HG02973 (cell line): ENCODE data around the gene PILRA.
"Not testable (repeated sequence)": the region's sequence is repeated elsewhere in the genome, so short reads cannot be mapped to it uniquely, and the experiment has no call there.

Source experiments
- ATAC-seq: cut with Tn5 transposase; IDR thresholded peaks from one replicate; pipeline ENCODE4 v1.9.1; 2021; ENCODE audit warnings: moderate library complexity; ENCODE audit not compliant: unreplicated experiment

The PILRA gene

DNA sequence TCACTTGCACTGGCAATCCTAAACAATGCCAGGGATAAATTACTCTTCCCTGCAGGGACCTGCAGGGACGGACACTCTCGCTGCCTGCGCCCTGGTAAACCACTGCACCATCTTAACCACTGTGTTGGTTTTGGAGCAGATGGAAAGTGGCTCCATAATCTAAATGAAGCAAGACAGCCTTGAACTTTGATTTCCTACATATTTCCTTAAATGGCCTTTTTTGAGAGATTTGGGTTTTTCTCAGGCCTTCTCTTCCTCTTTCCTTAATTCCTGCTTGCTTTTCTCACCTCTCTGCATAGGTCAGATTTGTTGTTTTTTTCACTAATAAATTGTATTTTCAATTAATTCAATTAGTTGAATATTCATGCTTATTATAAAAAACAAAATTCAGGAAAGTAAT is 2.8 kb downstream of the PILRA start:
- ATAC-seq = no peak

DNA sequence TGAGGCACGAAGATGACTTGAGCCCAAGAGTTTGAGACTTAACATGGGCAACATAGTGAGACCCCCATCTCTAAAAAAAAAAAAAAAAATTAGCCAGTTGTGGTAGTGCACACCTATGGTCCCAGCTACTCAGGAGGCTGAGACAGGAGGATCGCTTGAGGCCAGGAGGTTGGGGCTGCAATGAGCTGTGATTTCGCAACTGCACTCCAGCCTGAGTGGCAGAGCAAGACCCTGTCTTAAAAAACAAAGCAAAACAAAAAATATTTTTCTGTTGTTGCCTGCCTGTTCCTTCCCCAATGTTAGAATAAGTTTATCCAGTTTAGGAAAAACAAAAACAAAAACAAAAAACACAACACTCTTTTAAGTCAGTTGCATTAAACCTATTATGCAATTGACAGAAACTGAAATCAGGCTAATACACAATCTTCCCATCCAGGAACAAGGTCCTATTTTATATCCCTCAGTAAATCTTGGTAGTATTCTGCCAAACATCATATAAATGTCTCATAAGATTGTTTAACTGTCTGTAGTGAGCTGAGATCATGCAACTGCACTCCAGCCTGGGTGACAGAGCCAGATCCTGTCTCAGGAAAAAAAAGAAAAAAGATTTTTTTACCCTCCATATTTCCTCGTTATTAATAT is 4.9 kb downstream of the PILRA start:
- ATAC-seq = no peak

DNA sequence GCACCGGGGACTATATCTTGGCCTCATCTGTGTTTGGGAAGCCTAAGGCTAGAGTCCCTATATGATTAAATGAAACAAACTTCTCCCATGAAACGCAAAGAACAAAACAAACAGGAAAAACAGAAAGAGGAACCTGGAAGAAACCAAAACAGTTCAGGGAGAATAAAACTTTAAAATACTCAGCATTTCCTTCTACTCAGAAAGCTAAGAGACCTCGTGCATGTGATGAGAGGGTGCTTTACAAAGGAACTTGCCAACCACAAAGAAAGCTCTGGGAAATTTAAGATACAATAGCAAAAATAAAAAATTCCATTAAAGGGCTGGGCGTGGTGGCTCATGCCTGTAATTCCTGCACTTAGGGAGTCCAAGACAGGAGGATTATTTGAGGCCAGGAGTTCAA is 6.9 kb downstream of the PILRA start:
- ATAC-seq = no peak

DNA sequence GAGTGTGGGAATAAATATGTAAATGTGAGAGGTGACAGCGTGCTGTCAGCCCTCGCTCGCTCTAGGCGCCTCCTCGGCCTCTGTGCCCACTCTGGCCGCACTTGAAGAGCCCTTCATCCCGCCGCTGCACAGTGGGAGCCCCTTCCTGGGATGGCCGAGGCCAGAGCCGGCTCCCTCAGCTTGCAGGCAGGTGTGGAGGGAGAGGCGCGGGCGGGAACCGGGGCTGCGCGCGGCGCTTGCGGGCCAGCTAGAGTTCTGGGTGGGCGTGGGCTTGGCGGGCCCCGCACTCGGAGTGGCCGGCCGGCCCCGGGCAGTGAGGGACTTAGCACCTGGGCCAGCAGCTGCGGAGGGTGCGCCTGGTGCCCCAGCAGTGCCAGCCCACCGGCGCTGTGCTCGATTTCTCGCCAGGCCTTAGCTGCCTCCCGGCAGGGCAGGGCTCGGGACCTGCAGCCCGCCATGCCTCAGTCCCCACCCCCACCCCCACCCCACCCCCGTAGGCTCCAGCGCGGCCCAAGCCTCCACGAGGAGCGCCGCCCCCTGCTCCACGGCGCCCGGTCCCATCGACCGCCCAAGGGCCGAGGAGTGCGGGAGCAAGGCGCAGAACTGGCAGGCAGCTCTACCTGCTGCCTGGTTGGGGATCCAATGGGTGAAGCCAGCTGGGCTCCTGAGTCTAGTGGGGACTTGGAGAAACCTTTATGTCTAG is 8.4 kb downstream of the PILRA start:
- not testable (repeated sequence) for ATAC-seq

DNA sequence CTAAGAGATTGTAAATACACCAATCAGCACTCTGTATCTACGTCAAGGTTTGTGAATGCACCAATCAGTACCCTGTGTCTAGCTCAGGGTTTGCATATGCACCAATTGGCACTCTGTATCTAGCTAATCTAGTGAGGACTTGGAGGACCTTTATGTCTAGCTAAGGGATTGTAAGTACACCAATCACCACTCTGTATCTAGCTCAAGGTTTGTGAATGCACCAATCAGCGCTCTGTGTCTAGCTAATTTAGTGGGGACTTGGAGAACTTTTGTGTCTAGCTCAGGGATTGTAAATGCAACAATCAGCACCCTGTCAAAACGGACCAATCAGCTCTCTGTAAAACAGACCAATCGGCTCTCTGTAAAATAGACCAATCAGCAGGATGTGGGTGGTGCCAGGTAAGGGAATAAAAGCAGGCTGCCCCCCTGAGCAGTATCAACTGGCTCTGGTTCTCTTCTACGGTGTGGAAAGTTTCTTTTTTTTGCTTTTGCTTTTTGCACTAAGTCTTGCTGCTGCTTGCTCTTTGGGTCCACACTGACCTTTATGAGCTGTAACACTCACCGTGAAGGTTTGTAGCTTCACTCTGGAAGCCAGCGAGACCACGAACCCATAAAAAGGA is 9.1 kb downstream of the PILRA start:
- ATAC-seq = not testable (repeated sequence)

DNA sequence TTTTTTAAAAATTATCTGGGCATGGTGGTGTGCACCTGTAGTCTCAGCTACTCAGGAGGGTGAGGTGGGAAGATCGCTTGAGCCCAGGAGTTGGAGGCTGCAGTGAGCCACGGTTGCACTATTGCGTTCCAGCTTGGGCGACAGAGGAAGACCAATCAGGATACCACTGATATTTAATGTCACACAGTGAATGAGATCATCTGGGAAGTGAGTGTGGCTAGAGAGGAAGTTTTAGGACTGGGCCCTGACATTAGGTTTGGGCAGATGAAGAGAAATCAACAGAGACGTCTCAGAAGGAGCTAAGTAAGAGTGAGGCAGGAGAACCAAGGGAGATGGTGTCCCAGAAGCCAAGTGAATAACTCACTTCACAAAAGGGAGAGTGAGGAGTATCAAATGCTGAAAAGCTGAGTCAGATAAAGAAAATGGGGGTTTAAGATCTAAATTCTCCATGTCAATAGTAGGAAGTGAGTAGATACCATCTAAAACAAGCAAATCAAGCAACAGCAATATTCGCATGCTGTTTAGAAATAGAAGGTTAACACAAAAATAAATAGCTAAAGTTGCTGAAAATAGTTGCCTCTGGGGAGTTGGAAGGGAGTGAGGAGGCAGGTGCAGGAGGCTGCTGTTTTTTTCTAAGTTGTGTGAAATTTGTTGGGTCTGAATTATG is 11.5 kb downstream of the PILRA start:
- no peak for ATAC-seq

DNA sequence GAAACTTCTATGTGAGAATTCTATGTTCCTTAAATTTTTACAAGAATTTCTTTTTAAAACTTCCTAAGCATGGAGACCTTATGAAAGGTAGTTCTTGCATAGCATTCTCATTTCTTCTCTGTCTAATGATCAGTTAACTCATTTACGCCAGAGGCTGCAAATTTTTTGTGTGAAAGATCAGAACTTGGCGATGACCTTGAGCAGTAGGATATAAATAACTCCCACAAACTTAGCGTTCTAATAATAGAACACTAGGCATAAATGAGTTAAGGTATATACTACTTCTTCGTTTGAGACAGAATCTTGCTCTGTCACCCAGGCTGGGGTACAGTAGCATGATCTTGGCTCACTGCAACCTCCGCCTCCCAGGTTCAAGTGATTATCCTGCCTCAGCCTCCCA is 13.7 kb downstream of the PILRA start:
- no peak for ATAC-seq

DNA sequence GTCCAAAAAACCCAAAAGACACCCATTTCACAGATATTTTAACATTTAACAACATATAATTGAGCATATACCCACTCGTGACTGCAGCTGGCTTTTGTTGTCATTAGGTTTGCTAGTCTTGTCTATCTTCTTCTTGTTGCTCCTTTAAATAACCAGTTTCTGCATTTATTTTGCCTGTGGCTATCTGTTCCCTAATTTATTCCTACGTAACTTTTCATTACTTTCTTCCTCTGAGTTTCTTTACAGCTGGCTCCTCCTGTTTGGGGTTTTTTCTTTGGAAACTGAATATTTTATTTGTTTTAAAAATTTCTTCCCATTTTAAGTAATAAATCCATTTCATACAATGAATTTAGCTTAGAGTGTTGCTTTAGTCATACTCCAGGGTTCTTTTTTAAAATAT is 14.4 kb downstream of the PILRA start:
- ATAC-seq = no peak

DNA sequence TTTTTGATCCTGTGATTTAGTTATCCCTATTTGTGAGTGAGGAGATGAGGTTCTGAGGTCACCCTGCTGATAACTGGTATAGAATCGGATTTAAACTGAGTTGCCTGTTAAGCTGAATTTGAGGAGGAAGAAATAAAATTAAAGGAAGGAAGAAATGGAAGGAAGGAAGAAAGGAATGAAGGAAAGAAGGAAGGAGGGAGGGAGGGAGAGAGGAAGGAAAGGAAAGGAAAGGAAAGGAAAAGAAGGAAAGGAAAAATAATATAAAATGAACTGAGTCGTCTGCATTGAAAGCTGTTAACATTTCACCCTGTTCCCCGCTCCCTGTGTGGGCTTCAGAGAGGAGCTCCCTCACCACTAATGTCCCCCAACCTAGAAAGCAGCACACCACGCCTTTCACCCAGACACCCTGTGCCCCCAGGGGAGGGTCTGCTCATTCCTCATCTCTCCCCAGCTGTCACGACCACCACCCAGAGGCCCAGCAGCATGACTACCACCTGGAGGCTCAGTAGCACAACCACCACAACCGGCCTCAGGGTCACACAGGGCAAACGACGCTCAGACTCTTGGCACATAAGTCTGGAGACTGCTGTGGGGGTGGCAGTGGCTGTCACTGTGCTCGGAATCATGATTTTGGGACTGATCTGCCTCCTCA is 16.3 kb downstream of the PILRA start:
- ATAC-seq = no peak

DNA sequence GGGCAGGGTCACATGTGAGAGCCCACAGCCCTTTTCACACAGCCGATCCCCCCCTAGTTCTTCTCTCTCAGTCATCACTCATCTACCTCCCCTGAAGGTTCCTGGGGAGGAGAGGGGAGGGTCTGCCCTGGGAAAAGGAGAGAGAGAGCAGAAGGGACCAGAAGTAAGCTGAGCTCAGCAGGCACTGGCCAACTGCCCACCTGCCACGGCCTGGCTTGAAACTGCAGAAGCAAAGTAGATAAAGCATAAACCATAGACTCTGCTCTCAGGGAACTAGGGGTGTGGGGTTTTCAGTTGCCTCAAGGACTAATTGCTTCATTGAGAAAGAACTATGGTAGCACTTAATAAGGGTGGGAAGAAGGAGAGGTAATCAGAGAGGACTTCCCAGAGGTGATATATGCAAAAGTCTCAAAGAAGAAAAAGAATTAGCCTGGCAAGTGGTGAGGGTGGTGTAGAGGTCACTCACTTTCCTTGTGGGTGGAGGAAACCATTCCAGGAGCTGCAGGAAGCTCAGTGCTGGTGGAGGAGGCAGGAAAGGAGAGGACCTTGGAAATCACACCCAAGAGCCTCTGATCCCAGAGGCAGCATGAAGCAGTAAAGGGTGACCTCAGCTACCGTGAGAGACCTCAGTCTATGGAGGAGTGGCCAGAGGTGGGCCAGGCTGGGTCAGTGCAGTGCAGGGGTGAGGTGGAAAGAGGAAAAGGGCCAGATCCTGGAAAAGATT is 17.2 kb downstream of the PILRA start:
- ATAC-seq = no peak

DNA sequence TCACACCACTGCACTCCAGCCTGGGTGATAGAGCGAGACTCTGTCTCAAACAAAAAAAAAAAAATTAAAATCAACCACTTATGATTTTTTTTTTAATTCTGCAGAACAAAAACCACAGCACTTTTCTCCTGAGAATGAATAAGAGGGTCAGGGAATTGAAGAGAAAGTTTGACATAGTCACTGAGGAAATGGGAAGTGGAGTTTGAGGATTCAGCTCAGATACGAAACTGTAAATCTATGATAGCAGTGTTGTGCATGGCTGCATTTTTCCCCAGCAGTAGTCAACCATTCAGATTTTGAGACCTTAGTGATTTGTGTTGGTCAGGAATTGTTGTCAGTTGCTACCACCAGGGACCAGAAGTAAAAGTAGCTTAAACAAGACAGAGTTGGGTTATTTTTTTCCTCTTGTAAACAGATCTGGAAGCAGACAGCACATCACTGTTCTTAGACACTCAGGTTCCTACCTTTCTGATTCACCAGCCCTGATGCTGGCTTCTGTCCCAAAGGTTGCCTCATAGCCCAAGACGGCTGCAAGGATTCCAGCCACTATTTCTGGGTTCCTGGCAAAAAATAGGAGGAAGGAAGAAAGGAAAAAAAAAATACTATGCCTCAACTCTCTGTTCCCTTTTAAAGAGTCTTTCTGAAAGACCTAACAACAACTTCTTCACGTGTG is 20.1 kb downstream of the PILRA start:
- ATAC-seq = no peak

DNA sequence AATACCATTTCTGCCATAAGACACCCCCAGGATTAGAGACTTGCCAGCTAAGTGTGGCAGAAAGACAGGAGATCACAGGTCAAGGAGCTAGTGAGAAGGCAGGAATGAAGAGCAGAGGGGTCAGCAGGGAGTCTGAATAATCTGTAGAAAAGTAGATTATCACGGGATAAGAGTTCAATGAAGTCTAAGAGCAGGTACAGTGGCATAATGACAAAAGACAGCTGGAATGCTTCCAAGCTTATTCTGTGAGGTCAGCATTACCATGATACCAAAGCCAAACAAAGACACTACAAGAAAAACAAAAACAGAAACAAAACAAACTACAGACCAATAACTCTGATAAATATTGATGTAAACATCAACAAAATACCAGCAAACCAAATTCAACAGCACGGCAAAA is 20.8 kb downstream of the PILRA start:
- ATAC-seq = no peak

DNA sequence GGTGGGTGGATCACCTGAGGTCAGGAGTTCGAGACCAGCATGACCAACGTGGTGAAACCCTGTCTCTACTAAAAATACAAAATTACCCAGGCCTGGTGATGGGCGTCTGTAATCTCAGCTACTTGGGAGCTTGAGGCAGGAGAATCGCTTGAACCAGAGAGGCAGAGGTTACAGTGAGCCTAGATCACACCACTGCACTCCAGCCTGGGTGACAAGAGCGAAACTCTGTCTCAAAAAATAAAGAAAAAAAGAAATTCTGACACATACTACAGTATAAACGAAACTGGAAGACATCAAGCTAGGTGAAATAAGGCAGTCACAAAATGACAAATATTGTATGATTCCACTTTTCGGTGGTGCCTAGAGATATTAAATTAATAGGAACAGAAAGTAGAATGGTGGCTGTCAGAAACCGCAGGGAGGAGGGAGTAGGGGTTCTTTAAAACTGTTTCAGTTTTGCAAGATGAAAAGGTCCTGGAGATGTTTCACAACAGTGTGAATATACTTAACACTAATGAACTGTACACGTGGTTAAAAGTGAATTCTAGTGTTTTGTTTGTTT is 23.2 kb downstream of the PILRA start:
- peak; percentile 85 for ATAC-seq

DNA sequence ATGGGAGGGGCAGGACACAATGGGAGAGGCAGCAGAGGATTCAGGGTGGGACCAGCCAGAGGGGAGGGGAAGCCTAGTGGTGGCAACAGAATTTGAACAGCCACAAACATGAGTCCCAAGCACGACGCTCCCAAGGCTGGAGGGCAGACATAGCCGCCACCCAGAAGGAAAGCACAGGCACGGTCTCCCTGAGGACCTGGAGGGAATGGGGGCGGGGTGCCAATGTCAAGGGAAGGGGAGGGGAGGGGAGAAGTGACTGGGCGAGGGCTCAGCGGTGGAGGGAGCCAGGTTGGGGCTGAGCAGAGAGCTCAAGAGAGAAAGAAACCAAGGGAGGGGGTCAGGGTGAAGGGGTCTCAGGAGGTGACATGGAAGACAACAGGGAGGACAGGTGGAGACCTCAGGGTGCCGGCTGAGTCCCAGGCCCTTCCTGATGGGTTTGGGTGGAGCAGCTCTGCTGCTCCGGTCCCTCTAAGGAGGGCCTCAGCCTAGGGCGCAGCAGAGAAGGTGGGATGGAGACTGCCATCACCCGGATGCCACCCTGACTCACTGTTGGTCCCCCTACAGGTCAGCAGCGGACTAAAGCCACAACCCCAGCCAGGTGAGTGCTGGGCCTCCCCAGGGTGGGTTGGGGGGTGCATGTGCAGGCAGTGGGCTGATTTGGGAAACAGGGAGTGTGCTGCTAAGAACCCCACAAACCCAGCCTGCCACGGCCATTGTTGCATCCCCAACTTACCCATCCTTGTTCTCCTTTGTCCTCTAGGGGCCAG is 24.2 kb downstream of the PILRA start:
- ATAC-seq = no peak

DNA sequence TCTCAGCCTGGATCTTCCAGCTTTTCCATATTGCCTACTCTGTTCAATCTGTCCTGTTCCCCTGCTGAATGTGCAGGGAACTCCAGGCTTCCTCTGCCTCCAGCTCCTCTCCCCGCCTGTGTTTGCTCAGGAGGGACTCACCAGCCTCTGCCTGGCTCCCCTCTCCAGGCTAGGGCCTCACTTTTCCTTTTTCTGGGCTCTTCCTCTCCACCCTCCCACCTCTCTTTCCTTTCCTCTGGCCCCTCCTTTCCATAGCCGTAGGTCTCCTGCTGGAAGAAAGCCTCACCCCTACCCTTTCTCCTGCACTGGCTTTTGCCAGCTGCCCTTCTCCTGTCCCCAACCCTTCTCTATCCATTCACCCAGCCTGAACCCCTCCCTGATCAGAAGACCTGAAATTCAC is 25.0 kb downstream of the PILRA start:
- ATAC-seq = no peak

DNA sequence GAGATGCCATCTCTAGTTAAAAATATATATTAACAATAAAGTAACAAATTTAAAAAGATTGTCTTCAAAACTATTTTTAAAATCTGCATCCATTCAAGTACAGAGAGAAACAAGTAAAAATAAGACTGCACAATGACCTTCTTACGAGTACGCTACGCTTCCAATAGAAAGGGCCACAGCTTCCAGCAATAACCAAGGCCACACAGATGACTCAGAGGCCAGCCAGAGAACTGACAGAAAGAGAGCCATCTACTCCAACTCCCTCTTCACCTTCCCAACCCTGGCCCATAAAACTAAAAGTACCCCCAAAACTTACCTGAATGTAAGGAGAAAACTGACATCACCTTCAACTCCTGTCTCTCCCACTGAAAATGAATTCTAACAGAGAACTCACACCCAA is 26.8 kb downstream of the PILRA start:
- no peak for ATAC-seq

DNA sequence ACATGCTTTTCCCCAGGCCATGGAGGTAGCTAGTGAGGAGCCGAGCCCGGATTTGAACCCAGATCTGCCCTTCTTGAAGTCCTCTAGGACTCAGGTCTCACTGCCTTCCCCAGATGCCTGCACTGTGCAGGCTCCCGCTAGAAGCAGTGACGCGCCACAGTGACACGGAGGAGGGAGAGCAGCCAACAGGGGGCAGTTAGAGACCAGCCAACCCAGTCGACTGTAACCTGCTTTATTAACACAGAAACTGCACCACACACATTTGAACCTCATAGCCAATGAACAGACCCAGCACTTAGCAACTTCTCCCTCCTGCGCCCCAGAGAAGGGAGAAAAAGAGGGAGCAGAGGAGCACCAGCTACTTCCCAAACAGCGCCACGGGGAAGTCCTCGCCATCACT is 27.4 kb downstream of the PILRA start:
- no peak for ATAC-seq

DNA sequence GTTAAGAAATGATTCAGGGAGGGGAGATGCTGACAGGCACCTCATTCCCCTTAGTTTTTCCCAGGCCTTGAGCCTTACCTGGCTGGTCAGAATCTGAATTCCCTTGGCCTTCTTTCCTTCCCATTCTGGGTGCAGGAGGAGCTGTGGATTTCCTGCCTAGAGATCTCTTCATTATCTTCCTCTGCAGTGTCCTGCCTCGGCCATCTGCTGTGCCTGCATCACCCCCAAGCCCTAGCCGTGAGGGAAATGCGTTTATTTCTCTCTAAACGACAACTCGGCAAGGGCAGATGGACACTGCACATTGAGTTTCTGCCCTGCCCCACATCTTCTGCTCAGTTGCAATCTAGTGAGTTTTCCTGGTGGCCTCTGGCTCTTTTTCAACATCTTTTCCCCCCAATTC is 28.5 kb downstream of the PILRA start:
- ATAC-seq = no peak

DNA sequence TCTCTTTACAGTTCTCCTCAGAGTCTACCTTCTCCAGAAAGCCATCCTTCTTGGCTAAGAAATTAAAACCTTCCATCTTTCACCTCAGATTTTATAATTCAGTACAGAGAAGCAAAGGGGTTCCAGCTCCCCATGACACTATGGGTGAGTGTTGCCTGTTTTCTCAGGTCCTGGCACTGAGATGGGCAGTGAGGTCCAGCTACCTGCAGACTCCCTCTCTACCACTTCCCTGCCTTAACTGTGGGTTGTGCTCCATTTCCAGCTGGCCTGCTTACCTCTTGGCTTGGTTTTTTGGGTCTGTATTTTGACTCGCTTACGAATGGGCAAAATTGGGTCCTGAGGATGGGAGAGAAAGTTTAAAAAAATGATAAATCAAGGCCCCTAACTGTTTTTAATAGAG is 29.0 kb downstream of the PILRA start:
- ATAC-seq = no peak
